ENCODE data around the gene PTBP1.
A peak's percentile ranks its signal among the peaks of the same experiment; 100 is the strongest.
"Not testable (repeated sequence)": the region's sequence is repeated elsewhere in the genome, so short reads cannot be mapped to it uniquely, and the experiment has no call there.

PTBP1 gene

GRCh38 chr19:814152-815078, 17.2 kb downstream of the PTBP1 start:
- no peak for FAIRE-seq
- peak; percentile 17 for DNase-seq (ENCODE audit: insufficient read length, low spot score)

GRCh38 chr19:815079-815774, 18.0 kb downstream of the PTBP1 start:
- DNase-seq (ENCODE audit: insufficient read length, low spot score), result no peak
- no peak for FAIRE-seq
- no peak for TF ChIP-seq POLR2A (IDR thresholded peaks at IDR 0.05; ENCODE audit: low read depth, low read length)

More at GRCh38 chr19:814152-815078, 17.2 kb downstream of the PTBP1 start:
- TF ChIP-seq POLR2A (IDR thresholded peaks at IDR 0.05; ENCODE audit: low read depth, low read length), result no peak

- TF ChIP-seq POLR2A (IDR thresholded peaks at IDR 0.05; ENCODE audit: low read depth, low read length), result no peak
- DNase-seq (ENCODE audit: insufficient read length, low spot score) (peak; percentile 33), FAIRE-seq (no peak)
Observed at GRCh38 chr19:815775-816499, 18.7 kb downstream of the PTBP1 start.

- FAIRE-seq, result no peak
- no peak for DNase-seq (ENCODE audit: insufficient read length, low spot score)
- no peak for TF ChIP-seq POLR2A (IDR thresholded peaks at IDR 0.05; ENCODE audit: low read depth, low read length)
Observed at GRCh38 chr19:816500-816857, 19.2 kb downstream of the PTBP1 start.

- DNase-seq (ENCODE audit: insufficient read length, low spot score); FAIRE-seq: not testable (repeated sequence)
Observed at GRCh38 chr19:820212-820611, 23.0 kb downstream of the PTBP1 start.

DNA sequence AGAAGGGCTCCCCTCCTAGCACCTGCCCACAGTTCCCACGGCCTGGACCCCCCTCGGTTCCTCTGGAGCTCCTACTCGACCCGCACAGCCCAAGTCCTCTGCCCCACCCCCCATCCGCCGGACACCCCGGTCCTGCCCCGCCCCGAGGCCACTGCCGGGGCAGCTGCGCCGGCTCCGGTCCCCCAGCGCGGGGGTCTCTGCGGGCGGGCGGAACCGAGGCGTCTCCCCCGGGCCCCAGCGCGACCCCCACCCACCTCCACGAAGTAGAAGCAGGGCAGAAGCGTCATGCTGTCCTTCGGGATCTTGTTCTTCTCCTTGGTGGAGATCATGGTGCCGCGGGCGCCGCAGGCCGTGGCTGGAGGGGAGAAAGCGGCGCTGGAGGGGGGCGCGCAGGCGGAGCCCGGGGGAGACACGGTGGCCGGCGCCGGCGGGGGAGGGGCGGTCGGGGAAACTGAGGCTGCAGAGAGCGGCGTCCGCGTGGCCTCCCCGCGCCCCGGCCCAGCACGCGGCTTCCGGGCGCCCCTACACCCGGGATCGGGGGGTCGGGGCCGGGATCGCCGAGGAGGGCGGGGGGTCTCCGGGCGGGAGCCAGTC, 24.1 kb downstream of the PTBP1 start:
- DNase-seq (ENCODE audit: insufficient read length, low spot score) (peak; percentile 52), FAIRE-seq (no peak)
- TF ChIP-seq POLR2A (IDR thresholded peaks at IDR 0.05; ENCODE audit: low read depth, low read length), result no peak

DNA sequence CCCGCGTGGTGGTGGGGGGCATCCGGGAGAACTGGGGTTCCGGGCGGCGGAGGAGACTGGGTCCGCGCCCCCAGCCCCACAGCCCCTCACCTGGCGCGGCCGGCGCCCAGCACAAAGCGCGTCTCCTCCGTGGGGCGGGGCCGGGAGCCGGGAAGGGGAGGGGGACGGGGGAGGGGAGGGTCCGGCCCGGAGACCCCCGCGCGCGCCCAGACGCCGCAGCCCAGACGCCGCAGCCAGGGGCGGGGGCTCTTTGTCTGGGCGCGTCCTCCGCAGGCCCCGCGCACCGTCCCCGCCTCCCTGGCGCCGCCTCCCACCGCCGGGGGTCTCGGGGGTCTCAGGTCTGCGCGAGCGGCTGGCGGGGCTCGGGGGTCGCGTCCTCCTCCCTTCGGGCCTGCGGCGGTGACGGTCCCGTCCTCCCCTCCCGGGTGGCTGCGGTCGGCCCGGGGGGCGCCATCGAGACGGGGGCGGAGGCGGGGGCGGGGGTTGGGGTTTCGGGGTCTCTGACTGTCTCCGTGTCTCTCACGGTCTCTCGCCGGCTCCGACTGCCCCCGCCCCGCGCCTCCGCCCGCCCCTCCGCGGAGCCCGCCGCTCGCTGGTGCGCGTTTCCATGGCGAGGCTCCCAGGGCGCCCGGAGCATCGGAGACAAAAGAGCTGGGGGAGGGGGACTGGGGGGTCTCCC, 24.7 kb downstream of the PTBP1 start, which contains the start of gene PLPPR3:
PLPPR3 (minus strand) TSS at position 131 of the 679 bp plus-strand sequence. CDS start 396 bp downstream, outside the sequence.
- no peak for TF ChIP-seq POLR2A (IDR thresholded peaks at IDR 0.05; ENCODE audit: low read depth, low read length)
- DNase-seq (ENCODE audit: insufficient read length, low spot score), result peak; percentile 9
- FAIRE-seq, result no peak

GRCh38 chr19:823565-824121, 26.4 kb downstream of the PTBP1 start:
- no peak; the same call in 1 of the 2 replicates for TF ChIP-seq POLR2A (IDR thresholded peaks at IDR 0.05; ENCODE audit: low read depth, low read length)
- DNase-seq (ENCODE audit: insufficient read length, low spot score), result peak; percentile 96
- FAIRE-seq, result peak; percentile 81

GRCh38 chr19:824885-825284, 27.6 kb downstream of the PTBP1 start:
- TF ChIP-seq POLR2A (IDR thresholded peaks at IDR 0.05; ENCODE audit: low read depth, low read length), result no peak
- FAIRE-seq, result no peak
- no peak for DNase-seq (ENCODE audit: insufficient read length, low spot score)

DNA sequence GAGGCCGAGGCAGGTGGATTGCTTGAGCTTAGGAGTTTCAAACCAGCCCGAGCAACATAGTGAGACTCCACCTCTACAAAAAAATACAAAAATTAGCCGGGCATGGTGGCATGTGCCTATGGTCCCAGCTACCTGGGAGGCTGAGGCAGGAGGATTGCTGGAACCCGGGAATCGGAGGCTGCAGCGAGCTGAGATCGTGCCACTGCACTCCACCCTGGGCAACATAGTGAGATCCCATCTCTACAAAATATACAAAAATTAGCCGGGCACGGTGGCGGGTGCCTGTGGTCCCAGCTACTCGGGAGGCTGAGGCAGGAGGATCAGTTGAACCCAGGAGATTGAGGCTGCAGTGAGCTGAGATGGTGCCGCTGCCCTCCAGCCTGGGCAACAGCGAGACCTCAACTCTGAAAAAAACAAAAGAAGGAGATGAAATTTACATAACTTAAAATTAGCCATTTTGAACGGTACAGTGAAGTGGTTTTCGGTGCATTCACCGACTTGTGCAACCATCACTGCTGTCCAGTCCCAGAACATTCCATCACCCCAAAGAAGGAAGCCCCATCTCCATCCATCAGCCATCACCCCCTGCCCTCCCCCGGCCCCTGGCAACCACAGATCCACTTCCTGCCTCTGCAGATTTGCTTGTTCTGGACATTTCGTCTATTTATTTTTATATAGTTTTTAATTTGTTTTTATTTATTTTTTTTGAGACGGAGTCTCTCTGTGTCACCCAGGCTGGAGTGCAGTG, 28.8 kb downstream of the PTBP1 start:
- TF ChIP-seq POLR2A (IDR thresholded peaks at IDR 0.05; ENCODE audit: low read depth, low read length), result no peak
- DNase-seq (ENCODE audit: insufficient read length, low spot score), result no peak
- FAIRE-seq, result no peak

- FAIRE-seq, result no peak
Observed at GRCh38 chr19:827314-827709, 30.1 kb downstream of the PTBP1 start.

GRCh38 chr19:827710-828321, 30.6 kb downstream of the PTBP1 start, which contains the start of gene AZU1:
AZU1 (plus strand) TSS chr19:827837; CDS start chr19:827847, 10 bp downstream.
- DNase-seq (ENCODE audit: insufficient read length, low spot score) (no peak), FAIRE-seq (no peak)
- TF ChIP-seq POLR2A (IDR thresholded peaks at IDR 0.05; ENCODE audit: low read depth, low read length), result no peak

More at GRCh38 chr19:827314-827709, 30.1 kb downstream of the PTBP1 start:
- no peak for DNase-seq (ENCODE audit: insufficient read length, low spot score)
- no peak for TF ChIP-seq POLR2A (IDR thresholded peaks at IDR 0.05; ENCODE audit: low read depth, low read length)
